ENCODE results near the gene MAN2C1. TPM values are rescaled to one million over a fixed set of nuclear protein-coding genes. Genes with fewer than 3 reads are reported as not detected.
"Not testable (repeated sequence)": the region's sequence is repeated elsewhere in the genome, so short reads cannot be mapped to it uniquely, and the experiment has no call there.

Gene MAN2C1
- total RNA-seq, 2 donors from 2014 or later: 102 to 148 TPM

DNA sequence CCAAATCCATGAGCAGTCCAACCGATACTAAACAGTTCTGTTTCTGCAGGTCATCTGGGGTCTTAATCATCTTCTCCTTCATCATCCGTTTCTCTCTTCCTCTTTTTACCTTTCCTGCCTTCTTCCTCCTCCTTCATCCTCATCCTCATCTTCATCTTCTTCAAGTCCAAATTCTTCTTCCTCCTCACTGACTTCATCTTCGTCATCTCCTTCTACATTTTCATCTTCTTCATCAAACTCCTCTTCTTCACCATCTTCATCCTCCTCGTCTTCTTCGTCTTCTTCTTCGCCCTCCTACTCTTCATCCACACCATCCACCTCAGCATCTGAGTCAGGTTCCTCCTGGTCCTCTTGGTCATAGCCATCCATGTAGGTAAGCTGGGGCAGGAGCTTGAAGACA lies 46.7 kb downstream of the MAN2C1 start:
- intact Hi-C loops (cut with DNase I): no loop called here
- DNase-seq (no peak), ATAC-seq (no peak)

DNA sequence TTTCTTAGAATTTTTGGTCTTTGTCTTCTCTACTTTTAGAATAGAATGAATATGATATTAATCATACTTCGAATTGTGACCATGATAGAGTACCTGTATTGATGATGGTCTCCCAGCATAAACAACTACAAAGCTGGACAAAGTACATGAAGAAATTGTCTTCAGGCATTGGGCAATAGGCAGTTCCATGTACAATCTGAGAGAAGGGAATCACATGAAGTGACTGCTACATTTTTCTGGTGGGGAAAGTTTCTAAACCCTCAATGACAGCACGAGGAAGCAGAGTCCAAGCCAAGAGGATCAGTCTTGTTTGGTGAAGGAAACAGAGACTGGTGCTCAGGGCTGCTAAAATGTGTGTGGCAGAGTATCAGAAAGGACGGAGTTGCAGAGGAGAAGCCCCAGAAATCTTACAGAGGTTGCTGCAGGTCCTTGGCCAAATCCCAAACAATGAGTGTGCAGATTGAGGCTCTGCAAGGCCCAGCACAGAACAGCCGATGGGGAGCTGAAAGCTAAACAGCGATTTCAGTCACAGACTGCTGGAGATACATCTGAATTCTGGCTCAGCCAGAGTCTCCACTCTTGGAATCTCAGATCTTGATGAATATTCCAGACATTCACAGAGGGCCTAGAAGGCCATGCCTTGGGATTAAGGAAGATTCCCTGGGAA lies 49.0 kb downstream of the MAN2C1 start:
- DNase-seq; ATAC-seq; intact Hi-C loops (cut with DNase I): not testable (repeated sequence)

- intact Hi-C loops (cut with DNase I): no loop called here
- DNase-seq (no peak), ATAC-seq (no peak)
Measured at GRCh38 chr15:75314552-75315290, 53.7 kb downstream of the MAN2C1 start.

DNA sequence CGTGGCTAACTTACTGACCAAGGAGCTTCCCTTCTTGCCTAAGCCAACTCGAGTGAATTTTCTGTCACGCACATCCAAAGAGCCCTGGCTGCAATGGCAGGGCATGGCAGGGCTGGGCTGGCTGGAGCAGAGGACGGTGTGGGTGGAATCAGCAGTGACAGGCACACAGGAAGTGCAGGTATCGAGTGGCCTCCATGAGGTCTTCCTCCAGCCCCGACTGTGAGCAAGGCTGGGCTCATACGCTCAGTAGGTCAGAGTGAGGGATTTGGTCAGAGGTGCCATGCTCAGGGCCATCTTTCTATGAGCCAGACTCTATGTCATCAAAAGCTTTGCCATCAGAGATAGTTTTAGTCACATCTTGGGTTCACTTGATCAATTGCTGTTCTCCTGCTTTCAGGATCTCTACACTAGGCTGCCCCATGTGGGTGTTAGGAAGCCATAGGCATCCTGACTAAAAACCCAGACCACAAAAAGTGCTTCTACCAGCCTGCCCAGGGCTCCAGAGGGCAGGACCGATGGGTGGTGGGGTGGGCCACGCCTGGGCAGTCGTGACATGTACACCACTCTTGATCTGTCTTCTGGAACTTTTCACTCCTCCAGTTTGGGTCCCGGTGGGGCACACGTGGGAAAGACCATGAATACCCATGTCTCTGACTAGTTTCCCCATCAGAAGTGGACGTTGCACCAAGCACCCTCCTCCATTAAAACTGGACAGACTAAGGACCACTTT lies 55.1 kb downstream of the MAN2C1 start:
- intact Hi-C loops (cut with DNase I): no loop called here
- ATAC-seq: no peak
- DNase-seq: no peak

- intact Hi-C loops (cut with DNase I); ATAC-seq; DNase-seq: not testable (repeated sequence)
Measured at GRCh38 chr15:75312548-75312947, 55.9 kb downstream of the MAN2C1 start.

DNA sequence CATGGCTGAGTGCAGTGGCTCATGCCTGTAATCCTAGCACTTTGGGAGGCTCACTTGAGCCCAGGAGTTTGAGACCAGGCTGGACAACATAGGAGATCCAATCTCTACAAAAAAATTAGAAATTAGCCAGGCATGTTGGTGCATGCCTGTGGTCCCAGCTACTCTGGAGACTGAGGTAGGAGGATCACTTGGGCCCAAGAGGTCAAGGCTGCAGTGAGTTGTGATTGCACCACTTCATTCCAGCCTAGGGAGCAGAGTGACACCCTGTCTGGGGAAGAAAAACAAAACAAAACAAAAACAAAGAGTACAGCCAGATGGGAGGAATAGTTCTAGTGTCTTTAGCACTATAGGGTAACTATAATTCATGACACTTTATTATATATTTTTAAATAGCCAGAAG lies 58.7 kb downstream of the MAN2C1 start:
- ATAC-seq (no peak), DNase-seq (no peak)
- intact Hi-C loops (cut with DNase I): no loop called here

DNA sequence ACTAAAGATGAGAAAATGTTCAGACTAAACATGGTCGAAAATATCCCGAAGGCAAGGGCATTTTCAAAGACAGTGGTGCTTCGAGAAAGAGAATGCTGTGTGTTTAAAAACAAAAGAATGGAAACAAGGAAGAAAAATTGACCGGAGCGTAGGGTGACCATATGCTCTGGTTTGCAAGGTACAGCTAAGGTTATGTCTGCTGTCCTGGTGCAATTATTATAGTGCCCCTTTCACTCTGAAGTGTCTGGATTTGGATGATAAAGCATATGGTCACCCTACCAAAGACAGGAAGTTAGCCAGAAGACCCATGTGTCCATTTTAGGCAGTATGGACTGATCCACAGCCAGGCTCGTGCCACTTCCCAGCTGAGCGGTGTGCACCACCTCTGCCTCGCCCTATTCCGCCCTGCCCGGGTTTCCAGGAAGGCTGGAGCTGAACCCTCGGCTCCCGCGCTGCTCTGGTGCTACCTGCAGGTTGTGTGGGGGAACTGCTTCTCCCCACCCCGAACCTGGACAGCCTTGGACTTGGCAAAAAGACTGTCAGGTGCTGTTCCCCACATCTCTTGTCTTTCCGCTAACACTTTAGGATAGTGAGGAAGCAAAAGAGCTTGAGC lies 60.5 kb downstream of the MAN2C1 start:
- intact Hi-C loops (cut with DNase I): no loop called here
- ATAC-seq: peak; percentile 34 to 60
- DNase-seq: no peak

- DNase-seq (no peak), ATAC-seq (no peak)
- intact Hi-C loops (cut with DNase I): no loop called here
Measured at GRCh38 chr15:75306188-75306587, 62.2 kb downstream of the MAN2C1 start.

Small RNAs within 50 kb of the gene (microRNA-seq; reads per million reads assigned to microRNA genes)
- gene MIR631: 0 reads per million in 2 donors

Other genes starting within 250 kb of the MAN2C1 start
- 10 to 100 TPM in 1 of 2 donors, 1 to 10 TPM in 1; 9.0 to 14.2 TPM for gene C15orf39, start 166.7 kb downstream of the MAN2C1 start, total RNA-seq
- gene GOLGA6C, start 110.3 kb downstream of the MAN2C1 start, total RNA-seq: not detected
- gene GOLGA6D, start 85.8 kb downstream of the MAN2C1 start, total RNA-seq: not detected
- gene COMMD4, start 32.5 kb downstream of the MAN2C1 start, total RNA-seq: 10 to 100 TPM; 31.9 to 35.5 TPM
- gene NEIL1, start 21.6 kb downstream of the MAN2C1 start, total RNA-seq: 10 to 100 TPM in 1 of 2 donors, 1 to 10 TPM in 1; 9.5 to 12.1 TPM
- gene SIN3A, start 83.1 kb upstream of the MAN2C1 start, total RNA-seq: 10 to 100 TPM; 32.3 to 37.2 TPM
- gene PTPN9, start 210.7 kb upstream of the MAN2C1 start, total RNA-seq: 10 to 100 TPM; 12.5 to 13.4 TPM